GM18870 (cell line): ENCODE results near the gene TAF3.
A peak's percentile ranks its signal among the peaks of the same experiment; 100 is the strongest.

ENCODE experiments used
- ATAC-seq: cut with Tn5 transposase; IDR thresholded peaks from one replicate; pipeline ENCODE4 v1.9.1; 2021; ENCODE audit warnings: moderate library complexity; ENCODE audit not compliant: unreplicated experiment

Gene TAF3

GRCh38 chr10:8044908-8045725 is 226.8 kb downstream of the TAF3 start:
- ATAC-seq: no peak

- no peak for ATAC-seq
Observed at GRCh38 chr10:8045726-8046494, 227.6 kb downstream of the TAF3 start.

- ATAC-seq: no peak
Observed at GRCh38 chr10:8047452-8048280, 229.4 kb downstream of the TAF3 start.

- no peak for ATAC-seq
Observed at GRCh38 chr10:8048281-8049008, 230.1 kb downstream of the TAF3 start.

GRCh38 chr10:8049045-8049864 is 230.9 kb downstream of the TAF3 start:
- ATAC-seq: no peak

- ATAC-seq: no peak
Observed at GRCh38 chr10:8049865-8050555, 231.7 kb downstream of the TAF3 start.

GRCh38 chr10:8050556-8051108 is 232.3 kb downstream of the TAF3 start:
- ATAC-seq: no peak

- ATAC-seq: no peak
Observed at GRCh38 chr10:8051109-8051821, 233.0 kb downstream of the TAF3 start.

GRCh38 chr10:8051851-8052257 is 233.5 kb downstream of the TAF3 start:
- no peak for ATAC-seq

GRCh38 chr10:8052341-8052955 is 234.1 kb downstream of the TAF3 start:
- ATAC-seq: no peak

GRCh38 chr10:8052956-8053445 is 234.7 kb downstream of the TAF3 start:
- ATAC-seq: no peak

GRCh38 chr10:8053446-8054243 is 235.3 kb downstream of the TAF3 start:
- ATAC-seq: peak; percentile 36

- ATAC-seq: no peak
Observed at GRCh38 chr10:8054244-8054493, 235.9 kb downstream of the TAF3 start.

- no peak for ATAC-seq
Observed at GRCh38 chr10:8054494-8055407, 236.4 kb downstream of the TAF3 start, which contains the start of gene GATA3. Gene GATA3 (plus strand): TSS chr10:8054688. CDS start chr10:8055656, 968 bp downstream.

- ATAC-seq: no peak
Observed at GRCh38 chr10:8055420-8056349, 237.4 kb downstream of the TAF3 start.
